UCSD-AML1 (cell line): ENCODE results near the gene SPATA21.
"Not testable (repeated sequence)": the region's sequence is repeated elsewhere in the genome, so short reads cannot be mapped to it uniquely, and the experiment has no call there.

Source experiments
- DNase-seq: peaks from one replicate; lab custom pipeline; 2025; ENCODE audit not compliant: unreplicated experiment; lab: John Stamatoyannopoulos, UW

SPATA21 gene

DNA sequence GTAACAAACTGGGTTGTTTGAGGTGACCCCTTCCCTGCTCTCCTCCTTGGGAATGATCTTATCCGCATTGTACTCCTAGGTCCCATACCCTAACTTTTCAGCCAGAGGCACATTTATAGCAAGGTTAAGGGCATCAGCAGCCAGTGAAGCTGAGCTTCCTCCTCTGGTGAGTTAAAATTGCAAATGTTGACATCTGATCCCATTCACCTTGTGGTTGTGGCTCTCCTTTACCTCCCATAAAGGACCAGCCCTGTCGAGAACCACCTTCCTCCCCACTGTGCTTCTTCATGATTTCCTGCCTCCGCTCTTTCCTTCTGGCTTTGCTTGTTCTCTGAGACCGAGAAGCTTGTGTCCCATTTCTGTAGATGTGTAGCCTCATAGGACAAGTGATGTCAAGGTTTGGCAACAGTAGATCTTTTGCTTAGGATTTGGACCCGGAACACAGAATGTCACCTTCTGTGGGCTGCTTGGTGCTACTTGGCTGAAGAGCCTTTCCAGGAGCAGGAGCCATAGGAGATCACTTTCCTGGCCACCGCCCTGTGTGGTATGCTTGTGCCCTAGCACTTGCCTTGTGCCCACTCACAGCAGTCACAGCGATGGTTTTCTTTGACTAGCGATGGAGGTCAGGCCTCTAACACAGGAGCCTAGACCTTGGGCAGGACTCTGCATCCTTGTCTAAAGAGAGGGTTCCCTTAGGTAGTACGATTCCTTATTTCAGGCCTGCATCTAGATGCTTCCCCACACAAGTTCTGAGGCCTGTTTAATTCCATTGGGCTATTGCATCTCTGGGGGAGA, 51.4 kb downstream of the SPATA21 start:
- DNase-seq, result no peak

DNA sequence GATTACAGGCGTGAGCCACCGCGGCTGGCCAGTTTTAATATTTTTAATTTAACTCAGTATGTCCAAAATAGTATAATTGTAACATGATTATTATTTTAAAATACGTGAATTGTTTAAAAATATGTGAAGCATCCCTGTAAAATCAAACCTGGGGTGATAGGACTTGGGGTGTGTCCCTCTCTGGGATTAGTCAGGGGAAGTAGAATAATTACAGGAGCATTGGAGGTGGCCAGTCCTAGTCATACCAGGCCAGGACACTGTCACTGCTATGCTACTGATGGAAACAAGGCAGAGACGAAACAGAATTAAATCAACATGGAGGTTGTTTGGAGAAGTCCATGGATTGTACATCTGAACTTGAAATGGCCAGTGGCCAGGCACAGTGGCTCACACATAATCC, 53.3 kb downstream of the SPATA21 start:
- no peak for DNase-seq

DNA sequence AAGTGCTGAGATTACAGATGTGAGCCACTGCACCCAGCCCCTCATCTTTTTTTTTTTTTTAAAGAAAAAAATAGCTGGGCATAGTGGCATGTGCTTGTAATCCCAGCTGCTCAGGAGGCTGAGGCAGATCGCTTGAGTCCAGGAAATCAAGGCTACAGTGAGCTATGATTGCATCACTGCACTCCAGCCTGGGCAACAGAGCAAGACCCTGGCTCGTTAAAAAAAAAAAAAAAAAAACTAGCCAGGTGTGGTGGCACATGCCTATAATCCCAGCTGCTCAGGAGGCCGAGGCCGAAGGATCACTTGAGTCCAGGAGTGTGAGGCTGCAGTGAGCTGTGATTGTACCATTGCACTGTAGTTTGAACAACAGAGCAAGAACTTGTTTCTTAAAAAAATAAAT, 56.4 kb downstream of the SPATA21 start:
- DNase-seq, result no peak

DNA sequence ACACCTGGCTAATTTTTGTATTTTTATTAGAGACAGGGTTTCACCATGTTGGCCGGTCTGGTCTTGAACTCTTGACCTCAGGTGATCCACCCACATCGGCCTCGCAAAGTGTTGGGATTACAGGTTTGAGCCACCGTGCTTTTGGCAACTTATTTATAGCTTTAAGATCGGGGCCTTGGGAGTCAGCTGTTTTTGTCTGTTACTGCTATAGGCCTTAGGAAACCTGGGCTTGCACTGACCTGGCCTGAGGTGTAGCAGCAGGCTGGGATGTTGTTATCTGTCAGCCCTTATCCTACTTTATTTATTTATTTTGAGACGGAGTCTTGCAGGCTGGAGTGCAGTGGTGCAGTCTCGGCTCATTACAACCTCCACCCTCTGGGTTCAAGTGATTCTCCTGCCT, 58.8 kb downstream of the SPATA21 start:
- DNase-seq, result no peak

DNA sequence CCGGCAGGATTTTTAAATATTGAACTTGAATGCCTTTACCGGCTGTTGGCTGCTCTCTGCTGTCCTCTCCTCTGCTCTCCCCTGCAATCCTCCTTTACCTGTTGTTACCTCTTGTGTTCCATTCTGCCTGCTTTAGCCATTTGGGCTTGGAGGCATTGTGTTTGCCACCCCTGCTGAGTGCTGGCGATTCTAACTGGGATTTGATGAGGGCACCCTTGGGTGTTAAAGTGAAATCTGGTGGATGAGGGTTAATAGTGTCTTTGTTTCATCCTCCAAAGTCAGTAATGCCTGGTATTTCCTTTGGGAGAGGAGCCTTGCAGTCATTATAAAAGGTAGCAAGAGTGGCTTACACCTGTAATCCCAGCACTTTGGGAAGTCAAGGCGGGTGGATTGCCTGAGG, 60.3 kb downstream of the SPATA21 start:
- DNase-seq, result no peak

DNA sequence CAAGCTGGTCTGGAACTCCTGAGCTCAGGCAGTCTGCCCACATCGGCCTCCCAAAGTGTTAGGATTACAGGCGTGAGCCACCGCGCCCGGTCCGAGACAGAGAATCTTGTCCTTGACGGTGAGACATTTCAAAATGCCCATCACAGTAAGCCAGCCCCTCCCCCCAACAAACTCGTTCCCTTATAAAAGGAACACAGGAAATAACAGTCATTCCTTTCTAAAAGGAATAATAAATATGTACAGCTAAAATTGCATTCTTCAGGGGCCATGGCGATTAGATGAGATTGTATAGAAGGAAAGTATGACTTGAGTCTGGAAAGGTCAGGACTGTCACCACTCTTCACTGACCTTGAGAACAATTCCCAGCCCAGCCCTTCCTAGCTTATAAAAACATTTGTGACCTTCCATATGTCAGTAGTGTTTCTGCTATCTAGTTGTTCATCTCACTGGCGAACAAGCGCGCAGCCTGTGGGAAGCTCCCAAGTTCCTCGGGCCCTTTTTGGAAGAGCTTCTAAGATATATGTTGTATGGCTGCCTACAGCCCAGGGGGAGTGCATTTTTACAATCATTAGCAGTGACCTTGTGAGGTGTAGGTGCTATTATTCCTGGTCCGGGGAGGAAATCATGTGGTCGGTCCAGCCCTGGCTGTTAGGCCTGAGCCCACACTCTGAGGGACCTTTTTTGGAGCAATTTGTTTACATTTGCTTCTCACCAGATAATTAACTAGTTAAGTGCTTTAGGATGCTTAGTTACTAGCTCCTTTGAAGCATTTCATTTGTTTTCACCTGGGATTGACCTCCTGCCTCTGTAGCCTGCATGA, 61.5 kb downstream of the SPATA21 start:
- DNase-seq, result no peak

DNA sequence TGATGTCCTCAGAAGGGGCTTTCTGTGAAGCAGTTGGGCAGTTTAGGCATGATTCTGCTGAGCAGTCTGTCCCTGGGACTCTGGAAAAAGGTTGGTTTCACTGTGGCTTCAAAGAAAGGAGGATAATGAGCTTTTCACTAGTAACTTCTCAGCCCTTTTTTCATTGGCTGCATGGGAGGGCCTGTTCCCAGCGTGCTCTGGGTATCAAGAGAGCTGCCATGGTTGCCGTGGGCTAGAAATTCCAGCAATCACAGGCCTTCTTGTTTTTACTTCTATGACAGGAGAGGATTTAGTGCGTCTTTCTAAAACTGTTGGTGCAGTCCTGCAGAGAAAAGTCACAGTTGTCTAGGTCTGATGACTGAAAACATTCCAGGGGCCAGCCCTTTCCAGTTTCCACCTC, 63.0 kb downstream of the SPATA21 start:
- no peak for DNase-seq

DNA sequence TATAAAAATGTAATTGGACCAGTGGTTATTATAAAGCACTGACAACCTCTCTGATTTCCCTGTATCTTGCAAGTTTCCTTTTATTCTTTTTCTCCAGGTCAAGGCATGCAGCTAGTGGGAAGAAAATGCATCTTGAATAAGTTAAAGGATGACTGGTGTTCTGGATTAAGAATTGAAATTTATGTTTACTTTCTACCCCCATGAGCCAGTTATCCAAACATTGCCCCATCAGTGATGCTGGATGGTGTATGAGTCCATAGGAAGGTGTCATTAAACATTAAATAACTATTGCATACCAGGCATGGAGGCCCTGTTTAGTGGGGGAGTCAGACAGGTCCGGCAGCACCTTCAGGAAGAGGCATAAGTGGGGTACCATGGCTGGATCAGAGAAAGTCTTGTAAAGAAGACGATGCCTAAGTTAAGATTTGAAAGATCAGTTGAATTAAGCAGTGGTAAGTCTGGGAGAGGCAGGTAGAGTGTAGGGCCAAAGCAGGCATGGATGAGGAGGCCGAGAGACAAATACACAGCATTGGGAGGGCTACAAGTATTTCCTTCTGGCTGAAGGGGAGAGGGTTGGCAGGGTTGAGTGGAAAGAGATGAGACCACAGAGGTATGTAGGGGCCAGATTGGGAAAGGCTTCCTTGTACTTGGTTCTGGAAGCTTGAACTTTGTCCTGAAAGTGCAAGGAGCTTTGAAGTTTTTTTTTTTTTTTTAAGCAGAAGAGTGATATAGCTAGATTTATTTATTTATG, 64.5 kb downstream of the SPATA21 start:
- no peak for DNase-seq

DNA sequence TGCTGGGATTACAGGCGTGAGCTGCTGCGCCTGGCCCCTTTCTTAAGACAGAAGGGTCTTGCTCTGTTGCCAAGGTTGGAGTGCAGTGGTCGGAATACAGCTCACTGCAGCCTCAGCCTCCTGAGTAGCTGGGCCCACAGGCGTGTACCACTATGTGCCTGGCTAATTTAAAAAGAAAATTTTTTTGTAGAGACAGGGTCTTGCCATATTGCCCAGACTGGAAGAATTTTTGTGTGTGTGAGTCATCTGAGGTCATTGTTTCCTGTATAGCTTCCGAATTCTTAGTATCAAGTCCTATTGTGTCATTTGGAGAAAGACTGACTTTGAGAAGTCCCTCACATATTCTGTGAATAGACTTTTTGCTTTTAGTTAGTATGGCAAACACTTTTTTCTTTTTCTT, 65.5 kb downstream of the SPATA21 start:
- no peak for DNase-seq

DNA sequence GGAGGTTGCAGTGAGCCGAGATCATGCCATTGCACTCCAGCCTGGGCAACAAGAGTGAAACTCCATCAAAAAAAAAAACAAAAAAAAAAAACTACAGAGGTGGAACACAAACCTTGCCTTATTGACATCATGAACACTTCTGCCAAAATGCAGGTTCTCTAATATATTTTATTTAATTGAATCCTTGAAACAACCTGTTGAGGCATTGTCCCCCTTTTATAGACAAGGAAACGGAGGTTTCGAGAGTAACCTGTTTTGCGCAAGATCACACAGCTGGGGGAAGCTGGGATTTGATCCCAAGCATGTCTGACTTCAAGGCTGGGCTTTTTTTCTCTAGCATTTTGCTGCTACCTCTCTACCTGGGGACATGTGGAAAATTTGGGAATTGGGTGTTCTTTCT, 67.4 kb downstream of the SPATA21 start:
- DNase-seq, result no peak

DNA sequence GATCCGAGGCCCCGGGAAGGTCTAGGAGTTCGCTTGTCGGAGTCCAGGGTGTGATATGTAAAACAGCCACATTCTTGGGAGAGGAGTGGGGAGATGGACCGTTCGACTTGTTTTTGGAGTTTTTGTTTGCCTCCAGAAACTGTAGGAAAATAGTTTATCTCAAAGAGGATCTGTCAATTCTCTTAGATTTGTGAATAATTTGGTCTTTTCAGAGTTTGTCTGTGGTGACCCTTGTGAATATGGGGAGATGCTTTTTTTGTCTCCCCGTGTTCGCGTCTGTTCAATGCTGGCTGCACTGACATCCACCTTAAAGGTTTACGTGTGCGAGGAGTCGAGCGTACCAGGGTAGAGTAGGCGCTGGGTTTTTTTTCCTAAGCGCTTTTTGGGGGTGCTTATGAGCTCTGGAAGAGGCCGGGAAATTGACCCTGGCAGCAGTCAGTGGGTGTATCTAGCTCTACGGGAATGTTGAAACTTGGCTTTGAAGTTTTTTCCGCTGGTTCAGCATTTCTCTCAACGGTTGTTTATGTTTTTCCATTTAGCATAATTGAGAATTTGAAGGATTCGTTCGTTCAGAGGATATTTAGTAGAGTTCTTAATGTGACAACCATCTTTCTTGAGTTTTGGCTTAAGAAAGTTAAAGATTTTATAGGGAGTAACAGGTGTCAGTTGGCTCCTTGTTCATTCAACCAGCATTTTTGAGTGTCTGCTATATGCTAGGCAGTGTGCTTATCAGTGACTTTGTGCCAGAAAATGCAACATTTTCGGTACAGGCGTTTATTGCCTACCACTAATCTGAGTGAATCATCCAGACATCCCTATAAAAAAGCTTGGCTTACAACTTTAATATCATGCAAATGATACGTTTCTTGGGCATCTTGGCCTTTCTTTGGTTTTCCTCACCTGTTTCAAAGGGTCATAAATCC, 69.0 kb downstream of the SPATA21 start:
- no peak for DNase-seq

DNA sequence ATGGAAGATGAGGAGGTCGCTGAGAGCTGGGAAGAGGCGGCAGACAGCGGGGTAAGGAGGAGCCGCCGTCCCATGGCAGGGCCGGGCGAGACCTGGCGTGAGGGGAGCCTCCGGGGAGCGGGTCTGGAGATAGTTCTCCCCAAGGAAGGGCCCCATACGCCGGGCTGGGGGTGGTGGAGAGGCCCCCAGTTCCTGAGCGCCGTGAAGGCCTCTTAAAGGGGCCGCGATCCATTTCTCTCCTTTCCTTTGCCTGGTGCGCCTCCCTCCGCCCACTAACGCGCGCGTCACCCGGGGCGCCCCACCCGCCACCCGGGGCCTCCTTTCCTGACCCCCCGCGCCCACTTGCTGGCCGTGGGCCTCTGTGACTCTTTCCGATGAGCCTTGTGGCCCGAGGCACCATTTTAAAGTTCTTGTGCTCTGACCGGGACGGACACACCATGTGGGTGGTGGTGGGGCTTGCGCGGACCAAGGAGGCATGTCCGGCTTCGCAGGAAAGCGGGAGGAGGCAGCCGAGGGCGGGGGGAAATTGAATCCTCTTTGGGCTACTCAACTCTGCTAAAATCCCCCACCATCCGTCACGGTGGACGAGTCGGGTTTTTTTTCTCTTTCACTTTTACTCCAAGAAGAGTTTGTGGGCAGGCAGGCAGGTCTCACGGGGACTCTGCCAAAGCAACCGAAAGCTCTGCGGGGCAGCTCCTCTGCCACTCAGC, 69.8 kb downstream of the SPATA21 start:
- peak; percentile 93 for DNase-seq

DNA sequence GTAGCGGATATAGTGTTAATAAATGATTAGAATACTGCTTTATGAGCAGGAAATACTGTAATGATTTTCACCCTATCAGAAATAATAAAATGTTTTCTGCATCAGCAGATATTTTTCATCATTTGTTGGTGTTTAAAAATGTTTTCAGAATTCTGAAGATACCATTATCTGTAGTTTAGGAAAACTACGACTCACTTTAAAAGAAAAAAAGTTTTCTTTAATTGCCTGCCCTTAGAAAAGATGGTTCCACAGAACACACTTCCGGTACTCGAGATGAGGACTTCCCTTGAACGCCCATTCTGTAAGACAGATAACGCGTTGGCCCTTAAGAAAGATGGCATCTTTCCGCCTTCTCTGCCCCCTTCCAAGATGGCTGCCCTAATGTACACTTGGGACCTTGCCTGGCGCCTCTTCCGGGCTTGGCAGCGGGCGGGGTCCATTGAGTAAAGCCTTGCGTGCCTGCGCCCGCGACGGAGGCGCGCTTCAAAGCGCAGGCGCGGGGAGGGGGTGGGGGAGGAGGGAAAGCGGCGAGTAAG, 70.4 kb downstream of the SPATA21 start, which contains the start of gene SZRD1:
SZRD1 (plus strand) TSS at position 521 of the 536 bp plus-strand sequence. CDS start 16 bp downstream, outside the sequence.
- peak; percentile 99 for DNase-seq

DNA sequence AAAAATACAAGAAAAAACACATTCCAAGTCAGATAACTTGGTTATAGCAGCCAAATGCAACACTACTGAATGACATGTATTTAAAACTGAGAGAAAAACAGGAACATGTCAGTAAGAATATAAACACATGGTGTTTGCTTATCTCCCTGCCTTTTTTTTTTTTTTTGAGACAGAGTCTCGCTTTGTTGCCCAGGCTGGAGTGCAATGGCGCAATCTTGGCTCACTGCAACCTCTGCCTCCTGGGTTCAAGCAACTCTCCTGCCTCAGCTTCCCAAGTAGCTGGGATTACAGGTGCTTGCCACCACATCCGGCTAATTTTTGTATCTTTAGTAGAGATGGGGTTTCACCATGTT, 72.1 kb downstream of the SPATA21 start:
- DNase-seq, result not testable (repeated sequence)

DNA sequence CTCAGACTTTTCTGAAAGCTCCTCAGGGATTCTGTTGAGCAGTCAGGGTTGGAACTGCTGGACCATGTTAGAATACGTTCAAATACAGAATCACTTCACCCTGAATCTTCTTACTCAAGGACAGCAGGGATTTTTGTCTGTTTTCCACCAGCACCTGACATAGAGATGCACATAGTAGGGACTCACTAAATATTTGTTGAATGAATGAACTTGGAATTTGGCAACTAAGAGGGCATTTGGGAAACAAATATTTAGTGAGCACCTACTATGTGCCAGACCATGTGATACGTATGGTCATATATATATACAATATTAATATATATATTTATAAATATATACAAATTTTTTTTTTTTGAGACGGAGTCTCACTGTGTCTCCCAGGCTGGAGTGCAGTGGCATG, 80.4 kb downstream of the SPATA21 start:
- no peak for DNase-seq

DNA sequence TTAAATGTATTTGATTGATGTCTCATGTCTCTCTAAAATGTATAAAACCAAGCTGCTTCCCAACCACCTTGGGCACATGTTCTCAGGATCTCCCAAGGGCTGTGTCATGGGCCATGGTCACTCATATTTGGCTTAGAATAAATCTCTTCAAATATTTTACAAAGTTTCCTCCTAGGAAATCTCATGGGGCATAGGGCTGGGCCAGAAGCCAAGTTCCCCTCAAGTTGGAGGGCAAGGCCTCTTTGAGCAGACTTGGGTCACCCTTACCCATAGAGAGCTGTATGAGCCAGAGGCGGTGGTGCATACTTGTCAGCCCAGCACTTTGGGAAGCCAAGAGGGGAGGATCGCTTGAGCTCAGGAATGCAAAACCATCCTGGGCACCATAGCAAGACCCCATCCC, 82.6 kb downstream of the SPATA21 start:
- no peak for DNase-seq

DNA sequence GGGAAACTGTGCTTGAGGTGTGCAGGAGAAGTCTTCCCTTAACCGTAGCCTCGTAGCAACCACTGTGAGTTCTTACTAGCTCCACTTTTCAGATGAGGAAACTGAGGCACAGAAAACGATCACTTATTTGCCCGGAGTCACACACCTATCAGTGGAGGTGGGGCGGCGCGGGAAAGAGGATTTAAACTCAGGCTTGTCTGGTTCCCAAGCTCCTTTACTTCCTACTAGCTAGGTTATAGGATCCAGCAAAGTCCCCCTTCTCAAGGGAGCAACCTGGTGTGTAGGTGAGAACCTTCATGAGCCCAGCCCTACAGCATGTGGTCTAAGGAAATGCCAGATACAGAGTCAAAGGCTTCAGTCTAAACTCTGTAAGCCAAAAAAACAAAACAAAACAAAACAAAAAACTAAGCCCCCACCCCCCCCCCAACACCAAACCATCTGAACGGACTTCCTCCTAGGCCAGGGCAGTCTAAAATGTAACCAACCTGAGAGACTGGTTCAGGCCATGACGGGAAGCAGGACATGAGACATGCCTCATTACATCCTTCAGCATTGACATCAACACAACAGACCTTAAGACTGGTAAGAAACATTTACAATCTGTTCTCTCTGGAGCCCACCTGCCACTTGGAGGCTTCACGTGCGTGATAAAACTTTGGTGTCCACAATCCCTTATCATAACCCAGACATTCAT, 84.2 kb downstream of the SPATA21 start:
- no peak for DNase-seq

DNA sequence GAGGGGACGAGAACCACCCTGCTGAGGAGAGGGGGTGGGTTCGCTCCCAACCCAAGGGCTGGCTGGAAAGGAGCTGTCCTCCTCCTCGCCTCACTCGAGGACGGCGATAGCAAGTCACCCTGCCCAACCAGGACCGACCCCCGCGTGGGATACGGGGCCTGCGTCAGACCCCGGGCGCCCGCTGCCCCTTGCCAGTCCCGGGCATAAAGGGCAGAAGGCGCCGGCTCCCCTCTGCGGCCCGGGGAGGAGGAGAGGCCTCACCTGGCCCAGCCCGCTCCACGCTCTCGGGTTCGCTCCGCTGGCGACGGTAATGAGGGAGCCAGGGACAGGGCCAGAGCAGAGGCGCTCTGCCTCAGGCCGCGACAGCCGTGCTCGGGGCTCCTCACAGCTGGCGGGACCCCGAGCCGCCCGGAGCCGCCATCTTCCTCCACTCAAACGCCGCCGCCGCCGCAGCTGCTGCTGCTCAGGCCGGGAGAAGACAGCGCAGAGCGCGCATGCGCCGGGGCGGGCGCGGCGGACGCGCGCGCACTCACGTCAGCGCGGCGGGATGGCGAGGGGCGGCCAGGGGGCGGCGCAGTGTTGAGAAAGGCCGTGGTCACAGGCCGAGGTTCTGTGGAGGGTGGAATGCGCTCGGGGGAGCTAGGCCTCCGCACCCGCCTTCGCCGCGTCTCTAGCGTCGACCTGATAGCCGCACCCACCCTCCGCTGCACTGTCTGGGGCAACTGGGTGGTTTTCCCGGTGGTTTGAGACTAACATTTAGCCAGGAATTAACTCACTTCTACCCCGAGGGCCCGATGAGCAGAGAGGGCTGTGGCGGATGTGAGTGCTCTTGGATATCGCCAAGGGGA, 85.0 kb downstream of the SPATA21 start, which contains the start of gene FBXO42:
FBXO42 (minus strand) TSS at position 487 of the 848 bp plus-strand sequence. CDS start 37,062 bp downstream, outside the sequence.
- DNase-seq, result peak; percentile 96
